Activated CD8-positive, alpha-beta memory T cell treated with anti-CD3 and anti-CD28 coated beads for 36 hours (primary cell): ENCODE results near the gene CA5A. TPM values are rescaled to one million over a fixed set of nuclear protein-coding genes. Genes with fewer than 3 reads are reported as not detected.
"Not testable (repeated sequence)": the region's sequence is repeated elsewhere in the genome, so short reads cannot be mapped to it uniquely, and the experiment has no call there.

Experiments used
- CTCF ChIA-PET: fragments of 350-600 bp; sonication (Branson Sonifier 250); formaldehyde crosslinking; loops from one replicate; lab custom pipeline; 2021; ENCODE audit warnings: antibody characterized with exemption; lab: Charles Lee
- POLR2A ChIA-PET: fragments of 350-600 bp; sonication (Branson Sonifier 250); formaldehyde crosslinking; loops from one replicate; lab custom pipeline; 2021; ENCODE audit warnings: antibody characterized with exemption; lab: Charles Lee
- total RNA-seq, 2 experiments: library from RNA; stranded (reverse); gene quantifications; one replicate each; pipeline ENCODE4 v1.2.3, GENCODE V29; 2021

The CA5A gene
- total RNA-seq, result not detected

DNA sequence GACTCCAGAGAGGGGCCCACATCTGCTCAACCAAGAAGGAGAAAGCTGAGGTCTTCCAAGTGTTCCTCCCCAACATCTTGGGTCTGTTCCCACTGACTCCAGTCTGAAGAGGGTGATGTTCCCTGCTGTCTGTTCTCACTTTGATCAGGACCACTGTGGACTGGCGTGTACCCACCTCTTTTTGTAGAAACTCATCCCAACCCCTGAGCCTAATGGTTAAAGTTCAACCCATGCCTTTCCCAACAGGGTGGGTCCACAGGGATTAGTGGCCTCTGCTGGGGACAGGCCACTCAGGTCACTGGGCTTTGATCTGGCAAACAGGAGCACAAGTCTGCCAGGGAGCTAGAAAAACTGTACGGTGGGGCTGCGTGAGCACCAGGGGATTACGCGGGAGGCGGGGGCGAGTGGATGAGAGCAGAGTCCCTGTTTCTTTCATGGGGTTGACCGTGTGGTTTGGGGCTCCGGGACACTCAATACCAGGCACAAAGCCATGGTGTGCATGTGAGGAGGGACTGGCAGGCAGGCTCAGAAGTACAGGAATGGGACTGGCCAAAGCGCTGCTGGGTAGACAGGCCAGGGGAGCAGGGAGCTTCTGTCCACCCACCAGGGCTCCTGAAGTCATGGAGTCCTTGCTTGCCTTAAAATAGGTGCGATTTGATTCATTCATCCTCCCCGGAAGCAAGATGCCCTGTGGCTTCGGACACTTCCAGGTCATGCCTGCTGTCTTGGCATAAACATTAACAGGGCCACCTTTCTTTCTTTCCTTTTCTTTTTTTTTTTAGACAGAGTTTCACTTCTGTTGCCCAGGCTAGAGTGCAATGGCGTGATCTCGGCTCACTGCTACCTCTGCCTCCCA lies at the start of gene CA5A:
CA5A (minus strand) TSS at position 155 of the 856 bp plus-strand sequence; CDS start at position 76, 79 bp downstream.
- ChIA-PET POLR2A (interaction anchor here (0.7 kb wide), 1 partner anchor 120 kb away, joined by 3 read pairs; no protein-coding TSS in a partner anchor), CTCF (interaction anchor here (0.6 kb wide), 1 partner anchor 156 kb away, joined by 6 read pairs; no protein-coding TSS in a partner anchor)

DNA sequence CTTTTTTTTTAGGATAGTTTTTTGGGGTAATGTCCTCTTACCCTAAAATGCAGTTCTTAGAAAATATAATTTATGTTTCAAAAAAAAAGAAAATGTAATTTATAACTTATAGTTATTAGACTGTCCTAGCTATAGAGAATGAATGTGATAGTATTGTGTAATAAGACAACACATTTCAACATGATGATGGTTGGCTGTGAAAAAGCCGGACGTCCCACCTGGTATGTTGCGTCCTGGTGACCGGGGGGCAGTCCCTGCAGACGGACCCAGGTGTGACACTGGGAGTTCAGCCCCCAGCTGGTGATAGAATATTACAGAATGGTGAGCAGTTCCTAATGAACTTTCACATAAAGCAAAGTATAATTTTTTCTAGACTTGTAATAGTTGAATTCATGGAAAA lies 49.2 kb upstream of the CA5A start:
- CTCF ChIA-PET, POLR2A ChIA-PET: not testable (repeated sequence)

DNA sequence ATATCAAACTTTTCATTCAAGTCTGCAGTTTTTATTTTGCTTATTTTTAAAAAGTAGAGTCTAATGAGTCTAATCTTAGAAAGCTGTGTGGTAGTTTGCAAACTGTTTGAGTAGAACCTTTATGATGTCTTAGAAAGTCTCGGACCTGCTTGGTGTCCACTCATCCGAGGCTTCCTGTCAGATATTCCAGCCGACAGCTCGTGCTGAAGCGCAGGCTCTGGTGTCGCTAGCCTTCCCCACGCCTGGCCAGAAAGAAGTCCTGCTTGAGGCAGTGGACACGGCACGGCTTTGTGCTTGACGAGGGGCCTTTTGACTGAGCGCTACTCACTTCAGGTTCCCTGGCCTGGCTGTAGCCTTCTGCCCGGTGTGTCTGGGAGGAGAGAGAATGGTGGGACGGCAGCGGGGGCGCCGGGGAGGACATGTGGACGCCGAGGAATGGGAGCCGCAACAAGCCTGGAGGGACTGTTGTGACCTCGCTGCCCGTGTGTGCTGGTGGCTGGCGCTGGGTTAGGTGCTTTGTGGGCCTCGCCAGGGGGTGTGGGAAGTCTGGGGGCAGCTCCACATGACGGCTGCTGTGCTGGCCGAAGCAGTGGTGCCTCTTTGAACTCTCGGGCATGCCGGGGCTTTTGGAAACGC lies 48.4 kb upstream of the CA5A start:
- CTCF ChIA-PET, result no interaction called here
- POLR2A ChIA-PET, result no interaction called here

DNA sequence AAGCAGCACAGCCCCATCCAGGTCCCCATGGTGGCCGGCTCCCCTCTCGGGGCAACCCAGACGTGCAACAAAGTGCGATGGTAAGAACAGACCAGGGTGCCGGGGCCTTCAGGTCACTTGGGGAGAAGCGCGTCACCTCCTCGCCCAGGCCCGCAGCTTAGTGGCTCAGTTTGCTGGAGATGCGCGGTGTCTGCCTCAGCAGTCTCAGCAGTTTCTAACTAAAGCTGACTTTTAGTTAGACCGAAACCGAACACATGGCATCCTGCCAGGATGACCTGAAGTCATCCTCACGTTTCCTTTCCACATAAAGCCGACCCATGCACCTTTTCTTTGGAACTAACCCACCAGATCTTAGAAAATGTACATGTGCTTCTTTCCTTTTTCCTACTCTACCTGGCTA lies 47.9 kb upstream of the CA5A start:
- CTCF ChIA-PET, result interaction anchor here (0.8 to 1.6 kb wide), 2 partner anchors 21 to 28 kb away, joined by 3 to 4 read pairs; no protein-coding TSS in a partner anchor
- POLR2A ChIA-PET, result not testable (repeated sequence)

DNA sequence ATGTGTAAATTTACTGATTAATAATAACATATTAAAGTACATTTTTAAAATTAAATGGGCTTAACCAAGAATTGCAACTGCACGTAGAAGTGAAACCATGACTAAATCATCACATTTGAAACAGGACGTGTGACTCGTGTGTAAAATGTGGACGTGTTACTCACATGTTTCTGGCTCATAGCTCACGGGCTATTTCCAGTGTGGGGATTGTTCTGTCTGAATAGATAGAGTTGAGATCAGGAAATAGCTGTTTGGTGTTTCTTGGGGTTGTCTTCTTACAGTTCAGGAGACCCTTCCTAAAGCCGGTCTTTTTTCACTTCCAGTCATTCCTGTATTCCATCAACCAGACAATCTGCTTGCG lies 47.4 kb upstream of the CA5A start:
- CTCF ChIA-PET, result interaction anchor here (0.8 to 1.6 kb wide), 2 partner anchors 20 to 27 kb away, joined by 3 to 4 read pairs; no protein-coding TSS in a partner anchor
- POLR2A ChIA-PET, result not testable (repeated sequence)

DNA sequence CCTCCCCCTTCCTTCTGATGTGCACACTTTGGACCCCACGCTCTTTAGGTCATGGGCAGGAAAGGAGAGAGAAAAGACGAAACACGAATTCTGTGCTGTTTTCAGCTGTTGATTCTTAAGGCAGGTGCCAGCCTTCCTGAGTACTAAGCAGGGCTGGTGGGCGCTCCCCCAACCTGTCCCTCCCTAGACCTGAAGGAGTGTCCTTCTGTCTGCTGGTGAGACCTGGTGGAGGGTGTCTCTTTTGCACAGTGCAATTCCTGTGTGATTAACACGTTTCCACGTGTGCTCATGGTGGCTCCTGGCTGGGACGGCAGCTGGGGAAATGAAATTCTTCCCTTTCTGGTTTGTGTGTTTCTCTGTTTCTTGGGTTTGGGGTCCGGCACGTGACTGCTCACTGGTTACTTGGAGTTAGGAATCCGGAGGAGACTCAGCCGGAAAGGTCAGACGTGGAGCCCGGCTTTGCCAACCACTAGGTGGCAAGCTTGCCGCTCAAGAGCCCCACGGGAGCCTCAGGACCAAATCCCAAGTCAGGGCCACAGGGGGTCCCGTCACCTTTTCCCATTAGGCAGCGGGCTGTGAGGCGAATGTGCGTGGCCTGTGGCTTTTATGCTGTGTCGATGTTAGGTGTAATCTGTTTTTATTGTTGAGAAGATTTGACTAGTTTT lies 46.9 kb upstream of the CA5A start:
- POLR2A ChIA-PET, result not testable (repeated sequence)
- CTCF ChIA-PET, result interaction anchor here (1.6 kb wide), 1 partner anchor 27 kb away, joined by 3 read pairs; no protein-coding TSS in a partner anchor

DNA sequence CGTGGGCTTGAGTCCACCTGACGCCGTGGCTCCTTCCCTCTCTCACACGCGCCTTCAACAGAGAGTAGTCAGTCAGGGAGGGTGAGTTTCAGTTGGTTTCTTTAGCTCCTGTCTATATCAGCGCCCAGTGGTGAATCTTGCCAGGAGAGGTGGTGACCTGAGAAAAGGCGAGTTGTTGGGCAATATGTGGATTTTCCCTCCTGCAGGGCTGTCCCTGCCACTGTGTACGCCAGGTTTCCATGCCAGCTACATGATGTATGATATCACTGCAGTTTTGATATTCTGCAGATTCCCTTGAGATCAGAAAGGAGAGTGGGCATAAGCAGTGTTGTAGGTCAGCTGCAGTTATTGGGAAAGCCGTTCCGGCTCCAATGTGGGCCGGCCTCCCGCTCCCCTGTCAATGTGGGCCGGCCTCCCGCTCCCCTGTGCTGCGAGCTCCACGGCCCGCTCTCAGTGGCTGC lies 46.3 kb upstream of the CA5A start:
- ChIA-PET POLR2A (no interaction called here), CTCF (interaction anchor here (1.6 kb wide), 1 partner anchor 26 kb away, joined by 3 read pairs; no protein-coding TSS in a partner anchor)

DNA sequence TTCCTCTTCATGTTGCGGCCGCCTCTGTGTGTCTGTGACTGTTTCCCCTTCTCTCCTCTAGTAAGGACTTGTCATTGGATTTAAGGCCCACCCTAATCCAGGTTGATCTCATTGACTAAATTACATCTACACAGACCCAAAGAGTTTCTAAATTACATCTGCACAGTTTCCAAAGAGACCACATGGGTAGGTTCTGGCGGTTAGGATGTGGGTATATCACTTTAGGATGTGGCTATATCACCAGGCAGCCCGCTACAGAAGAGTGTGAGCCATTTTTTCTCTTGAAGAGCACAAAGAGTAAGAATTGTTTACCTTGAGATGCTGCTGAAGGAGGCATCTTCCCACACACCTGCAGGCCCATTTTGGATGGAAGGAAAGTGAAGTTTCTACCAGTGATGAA lies 45.0 kb upstream of the CA5A start:
- CTCF ChIA-PET, result interaction anchor here (0.6 kb wide), 1 partner anchor 201 kb away, joined by 3 read pairs; no protein-coding TSS in a partner anchor
- POLR2A ChIA-PET, result interaction anchor here (1.1 kb wide), 1 partner anchor 25 kb away, joined by 3 read pairs; no protein-coding TSS in a partner anchor

DNA sequence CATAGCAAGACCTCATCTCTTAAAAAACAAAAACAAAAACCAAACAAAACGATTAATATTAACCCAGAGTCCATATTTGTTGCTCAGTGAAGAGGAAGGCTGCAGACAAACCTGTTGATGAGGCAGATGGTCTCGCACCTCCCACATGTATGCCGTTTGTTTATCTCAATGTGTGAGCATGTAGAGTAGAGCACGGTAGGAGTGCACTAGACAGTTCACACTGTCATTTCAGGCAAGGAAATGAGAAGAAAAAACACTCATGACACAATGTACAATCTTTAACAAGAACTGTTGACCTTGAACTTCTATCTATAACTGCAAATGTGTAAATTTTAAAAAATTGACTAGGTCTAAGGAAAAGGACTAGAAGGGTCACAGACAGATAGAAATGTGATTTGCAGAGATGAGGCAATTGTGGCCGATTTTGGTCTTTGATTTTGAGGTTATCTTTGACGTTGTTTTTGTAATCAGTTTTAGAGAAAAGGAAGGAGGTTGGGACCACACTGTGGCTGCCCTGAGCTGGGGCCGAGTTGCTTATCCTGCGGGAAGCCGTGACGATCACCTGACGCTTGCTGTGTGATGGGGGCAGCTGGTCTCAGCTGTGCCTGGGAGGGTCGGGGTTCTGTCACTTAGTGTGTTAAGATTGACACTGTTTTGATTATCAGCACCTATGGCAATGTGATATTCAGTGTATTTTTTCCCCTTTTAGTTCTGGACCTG lies 43.7 kb upstream of the CA5A start:
- POLR2A ChIA-PET, result interaction anchor here (1.1 kb wide), 1 partner anchor 24 kb away, joined by 3 read pairs; no protein-coding TSS in a partner anchor

DNA sequence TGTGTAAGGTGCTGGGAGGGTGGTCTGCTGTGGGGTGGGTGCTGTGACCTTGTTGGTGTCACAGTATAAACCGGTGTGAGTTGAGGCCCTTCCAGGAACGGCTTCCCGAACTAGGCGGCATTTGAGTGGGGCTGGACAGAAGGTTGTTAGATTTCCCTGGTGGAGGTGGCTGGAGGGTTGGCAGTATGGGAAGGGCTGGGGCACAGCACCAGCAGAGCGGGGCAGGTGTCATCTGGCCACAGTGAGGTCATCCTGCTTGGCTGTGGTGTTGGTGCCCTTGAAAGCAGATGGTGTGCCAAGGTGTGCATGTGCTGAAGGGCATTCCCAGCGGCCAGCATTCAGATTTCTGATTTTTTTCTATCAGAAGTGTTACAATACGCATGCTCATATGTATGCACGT lies 43.0 kb upstream of the CA5A start:
- CTCF ChIA-PET, result no interaction called here

More for the DNA sequence above, 43.7 kb upstream of the CA5A start:
- CTCF ChIA-PET, result not testable (repeated sequence)

DNA sequence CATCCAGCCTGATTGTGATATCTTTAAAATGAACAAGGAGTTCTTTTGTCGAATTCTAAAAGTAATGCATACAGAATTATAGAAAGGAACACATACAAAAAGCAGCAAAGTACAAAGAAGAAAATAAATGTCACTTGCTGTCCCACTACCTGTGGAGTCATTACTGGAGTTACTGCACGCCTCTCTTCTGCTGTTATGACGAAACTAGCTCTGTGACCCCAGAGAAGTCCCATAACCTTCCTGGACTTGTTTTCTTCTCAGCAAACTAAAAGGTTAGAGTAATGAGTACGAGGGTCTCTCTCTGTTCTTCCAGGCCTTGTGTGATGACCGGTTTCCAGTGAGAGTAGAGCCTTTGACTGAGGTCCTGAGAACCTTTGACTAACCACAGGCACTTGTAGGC lies 41.8 kb upstream of the CA5A start:
- ChIA-PET POLR2A (no interaction called here), CTCF (no interaction called here)

More for the DNA sequence above, 43.0 kb upstream of the CA5A start:
- POLR2A ChIA-PET, result no interaction called here

DNA sequence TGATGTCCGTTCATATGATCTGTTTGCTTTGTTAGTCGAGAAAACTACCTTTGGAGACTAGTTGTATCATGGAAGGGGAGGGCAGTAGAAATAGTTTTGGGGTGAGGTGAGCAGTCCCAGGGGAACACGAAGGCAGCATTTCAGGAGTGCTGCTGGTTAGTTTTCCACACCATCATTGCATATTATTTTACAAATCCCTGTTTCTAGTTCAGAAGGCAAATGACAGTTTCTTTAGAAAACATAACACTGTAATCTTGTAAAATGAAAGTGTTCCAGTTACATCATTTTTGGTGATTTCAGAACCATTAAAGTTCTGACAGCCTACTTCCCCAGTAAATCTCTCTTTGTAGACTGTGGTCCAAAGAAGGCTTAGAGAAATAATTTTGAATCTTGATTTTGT lies 40.3 kb upstream of the CA5A start:
- ChIA-PET CTCF (no interaction called here), POLR2A (no interaction called here)

DNA sequence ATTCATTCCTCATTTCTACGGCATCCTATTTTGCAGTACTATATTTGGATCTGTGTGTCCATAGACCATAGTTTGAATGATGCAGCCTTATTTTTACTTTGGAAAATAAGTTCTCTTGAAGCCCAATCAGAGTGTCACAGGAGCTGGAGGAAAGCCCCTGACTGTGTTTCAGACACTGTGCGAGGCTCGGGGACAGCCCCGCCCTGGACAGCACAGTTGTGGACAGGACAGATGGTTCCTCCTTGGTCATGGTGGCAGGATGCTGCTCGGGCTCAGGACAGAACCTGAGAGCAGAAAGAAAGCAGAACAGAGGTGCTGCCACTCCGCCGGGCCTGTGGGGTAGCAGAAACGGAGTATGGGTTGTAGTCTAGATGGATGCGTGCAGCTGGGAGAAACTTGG lies 37.8 kb upstream of the CA5A start:
- ChIA-PET CTCF (no interaction called here), POLR2A (no interaction called here)

DNA sequence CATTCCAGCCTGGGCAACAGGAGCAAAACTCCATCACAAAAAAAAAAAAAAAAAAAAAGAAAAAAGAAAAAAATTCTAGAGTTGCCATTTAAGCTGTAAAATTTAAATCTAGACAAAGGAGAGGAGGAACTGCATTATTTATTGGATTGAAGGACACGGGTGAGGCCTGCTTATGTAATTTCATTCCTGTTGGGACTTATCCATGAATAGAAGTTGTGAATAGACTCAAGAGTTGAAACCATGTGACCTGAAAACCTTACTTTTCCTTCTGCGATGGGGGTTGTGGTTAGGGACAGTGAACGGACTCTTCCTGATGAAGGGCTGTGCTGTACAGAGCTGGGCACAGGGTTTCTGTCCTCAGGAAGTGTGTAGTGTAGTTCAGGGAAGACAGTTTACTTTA lies 37.4 kb upstream of the CA5A start:
- POLR2A ChIA-PET, result no interaction called here

DNA sequence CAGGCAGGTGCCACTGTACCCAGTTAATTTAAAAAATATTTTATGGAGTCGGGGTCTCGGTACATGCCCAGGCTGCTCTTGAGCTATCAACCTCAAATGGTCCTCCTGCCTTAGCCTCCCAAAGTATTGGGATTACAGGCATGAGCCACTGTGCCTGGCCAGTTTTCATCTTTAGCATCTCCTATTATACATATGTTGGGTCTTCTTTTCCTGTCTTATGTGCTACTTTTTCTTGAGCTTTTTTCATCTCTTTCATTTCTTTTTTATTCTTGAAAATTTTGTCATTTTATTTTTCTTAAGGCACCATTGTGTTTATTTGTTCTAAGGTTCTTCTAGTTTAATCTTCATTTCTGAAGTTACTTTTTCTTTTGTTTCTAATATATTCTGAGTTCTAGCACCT lies 35.6 kb upstream of the CA5A start:
- ChIA-PET CTCF (interaction anchor here (1.5 kb wide), 1 partner anchor 9 kb away, joined by 3 read pairs; no protein-coding TSS in a partner anchor), POLR2A (no interaction called here)

More for the DNA sequence above, 37.4 kb upstream of the CA5A start:
- CTCF ChIA-PET, result no interaction called here

DNA sequence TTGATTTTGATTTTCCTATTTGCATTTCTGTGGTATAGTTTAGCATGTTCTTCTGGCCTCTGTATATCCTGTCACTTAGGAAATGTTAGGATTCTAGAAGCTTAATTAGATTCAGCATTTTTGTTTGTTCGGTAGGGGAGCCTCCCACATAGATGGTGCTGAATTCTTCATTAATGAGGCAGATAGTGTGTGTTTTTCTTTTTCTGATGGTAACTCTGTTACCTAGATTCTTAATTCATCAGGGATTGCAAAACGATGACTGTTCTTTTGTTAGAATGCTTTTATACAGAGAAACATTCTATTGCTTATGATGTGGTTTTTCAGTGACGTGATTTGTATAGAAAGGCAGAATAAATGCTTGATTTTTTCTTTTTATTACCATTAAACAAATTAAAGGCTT lies 33.9 kb upstream of the CA5A start:
- ChIA-PET CTCF (interaction anchor here (0.7 kb wide), 1 partner anchor 109 kb away, joined by 4 read pairs; no protein-coding TSS in a partner anchor), POLR2A (no interaction called here)

DNA sequence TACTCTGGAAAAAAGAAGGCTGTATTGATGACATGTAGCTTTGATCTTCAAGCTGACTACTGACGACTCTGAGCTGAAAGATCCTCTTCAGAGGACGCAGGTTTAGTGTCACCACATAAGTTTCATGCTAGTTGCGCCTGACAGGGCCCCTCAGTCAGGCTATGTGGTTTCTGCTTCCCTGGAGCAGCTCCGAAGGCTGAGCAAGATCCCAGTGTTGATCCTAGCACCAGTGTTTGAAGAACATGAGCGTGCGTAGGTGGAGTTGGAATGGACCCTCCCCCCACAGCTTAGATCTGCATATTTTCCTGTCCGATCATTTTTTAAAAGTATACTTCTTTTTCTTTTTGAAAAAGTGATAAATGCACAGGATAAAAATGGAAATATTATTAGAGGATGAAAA lies 32.2 kb upstream of the CA5A start:
- CTCF ChIA-PET, result no interaction called here
- POLR2A ChIA-PET, result no interaction called here

DNA sequence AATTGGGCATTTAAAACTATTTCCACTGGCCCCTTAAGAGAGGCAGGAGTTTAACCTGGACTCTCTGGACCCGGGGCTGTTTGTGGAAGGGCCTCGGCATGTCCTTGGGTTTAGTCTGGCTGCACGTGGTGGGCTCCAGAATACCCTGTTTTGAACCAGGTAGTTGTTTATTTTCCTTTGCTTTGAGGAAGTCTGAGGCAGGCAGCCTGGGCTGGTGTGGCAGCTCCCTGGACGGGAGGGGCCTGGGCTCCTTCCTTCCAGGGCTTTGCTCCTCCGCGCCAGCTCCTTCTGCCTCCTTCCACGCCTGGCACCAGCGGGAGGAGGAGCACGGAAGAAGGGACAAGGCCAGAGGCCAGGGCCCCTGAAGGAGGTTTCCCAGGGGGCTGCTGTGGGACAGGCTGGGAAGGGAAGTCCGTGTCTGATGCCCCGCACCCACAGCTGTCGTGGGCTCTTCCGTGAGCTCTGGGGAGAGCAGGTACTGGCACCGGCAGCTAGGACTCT lies 30.4 kb upstream of the CA5A start:
- POLR2A ChIA-PET, result no interaction called here
- CTCF ChIA-PET, result no interaction called here
